Cardiac fibroblast (primary cell): ENCODE results near the gene TACSTD2.
A peak's percentile ranks its signal among the peaks of the same experiment; 100 is the strongest.
"Not testable (repeated sequence)": the region's sequence is repeated elsewhere in the genome, so short reads cannot be mapped to it uniquely, and the experiment has no call there.

Experiments
- DNase-seq, 2 donors: peaks; one replicate each; pipeline versions ENCODE4 v3.0.0 to v3.0.0-alpha.2; 2010; ENCODE audit warnings: low read depth in 2 of 2
- H3K4me3 ChIP-seq, 2 donors: replicated peaks in 1 of 2; 1 replicate in 1 of 2; 2 replicates in 1 of 2; pipeline ENCODE4 v1.5.1; 2011; ENCODE audit warnings: low read depth in 2 of 2, low read length in 2 of 2, mild to moderate bottlenecking in 2 of 2, moderate library complexity in 1 of 2
- CTCF ChIP-seq: IDR thresholded peaks from one replicate; pipeline ENCODE4 v1.5.1; 2011; ENCODE audit warnings: low read depth, mild to moderate bottlenecking, low read length, inconsistent platforms

TACSTD2 gene

GRCh38 chr1:58576727-58577653 is at the start of gene TACSTD2:
TSS of gene TACSTD2 (minus strand) at chr1:58577252. CDS start at chr1:58577156, 96 bp downstream.
- H3K4me3 ChIP-seq: peak within 1 kb of the TSS; percentile 28 to 32
- TF ChIP-seq CTCF: no peak
- no peak for DNase-seq

GRCh38 chr1:58626293-58626692 is 49.2 kb upstream of the TACSTD2 start:
- DNase-seq: no peak
- no peak for TF ChIP-seq CTCF

GRCh38 chr1:58623259-58623658 is 46.2 kb upstream of the TACSTD2 start:
- not testable (repeated sequence) for DNase-seq, H3K4me3 ChIP-seq

More at GRCh38 chr1:58626293-58626692, 49.2 kb upstream of the TACSTD2 start:
- no peak overlapping the region for H3K4me3 ChIP-seq

- TF ChIP-seq CTCF: no peak
- no peak for DNase-seq
- no peak overlapping the region for H3K4me3 ChIP-seq
These were observed 45.5 kb upstream of the TACSTD2 start for GRCh38 chr1:58622571-58622970.

- no peak overlapping the region for H3K4me3 ChIP-seq
- no peak for DNase-seq
- TF ChIP-seq CTCF: no peak
These were observed 44.3 kb upstream of the TACSTD2 start for GRCh38 chr1:58621391-58621790.

GRCh38 chr1:58620926-58621325 is 43.9 kb upstream of the TACSTD2 start:
- H3K4me3 ChIP-seq: no peak overlapping the region
- no peak for TF ChIP-seq CTCF
- peak in 1 of 2 donors; percentile 5 for DNase-seq

- TF ChIP-seq CTCF: no peak
- DNase-seq: no peak
- H3K4me3 ChIP-seq: no peak overlapping the region
These were observed 43.2 kb upstream of the TACSTD2 start for GRCh38 chr1:58620259-58620658.
